Astrocyte of the cerebellum (primary cell): Measurements from ENCODE around the gene INPP4B.

Source experiments
- DNase-seq: peaks from one replicate; pipeline ENCODE4 v3.0.0-alpha.2; 2011; ENCODE audit warnings: low read depth
- H3K4me3 ChIP-seq: 2 replicates; pipeline ENCODE4 v1.5.1; 2011; ENCODE audit warnings: mild to moderate bottlenecking, low read depth, low read length, moderate library complexity
- CTCF ChIP-seq: IDR thresholded peaks from 2 replicates; pipeline ENCODE4 v1.5.1; 2012; ENCODE audit warnings: low read length, low read depth, moderate library complexity, mild to moderate bottlenecking; ENCODE audit errors: missing control alignments
- in situ Hi-C: cut with HindIII; loops from 2 replicates; pipeline ENCODE4 v1.10.0; 2017; ENCODE audit warnings: low sequenced_read_pairs

INPP4B gene

GRCh38 chr4:142181021-142181420, 665.1 kb downstream of the INPP4B start:
- DNase-seq = no peak
- TF ChIP-seq CTCF = no peak
- in situ Hi-C loops = no loop called here
- H3K4me3 ChIP-seq = no peak overlapping the region

- no peak for TF ChIP-seq CTCF
- no peak for DNase-seq
- in situ Hi-C loops = no loop called here
- no peak overlapping the region for H3K4me3 ChIP-seq
Measured at GRCh38 chr4:142169216-142169615, 676.9 kb downstream of the INPP4B start.

- no peak overlapping the region for H3K4me3 ChIP-seq
- TF ChIP-seq CTCF = no peak
- in situ Hi-C loops = no loop called here
- no peak for DNase-seq
Measured at GRCh38 chr4:142168181-142168580, 677.9 kb downstream of the INPP4B start.

- no peak for DNase-seq
- TF ChIP-seq CTCF = no peak
- H3K4me3 ChIP-seq = no peak overlapping the region
- in situ Hi-C loops = no loop called here
Measured at GRCh38 chr4:142164767-142165500, 681.2 kb downstream of the INPP4B start.

- no peak for DNase-seq
- no peak overlapping the region for H3K4me3 ChIP-seq
- TF ChIP-seq CTCF = no peak
- in situ Hi-C loops = no loop called here
Measured at GRCh38 chr4:142161086-142161485, 685.0 kb downstream of the INPP4B start.

- peak; percentile 35 for DNase-seq
- no peak for TF ChIP-seq CTCF
- no peak overlapping the region for H3K4me3 ChIP-seq
- in situ Hi-C loops = no loop called here
Measured at GRCh38 chr4:142160509-142160908, 685.6 kb downstream of the INPP4B start.
